Measurements from ENCODE around the gene USP19. TPM values are rescaled to one million over a fixed set of nuclear protein-coding genes. Genes with fewer than 3 reads are reported as not detected.

Gene USP19
- total RNA-seq, 1 experiment from 2014 or later: 66.3 TPM

- no peak overlapping the region for H3T11ph ChIP-seq (ENCODE audit: low read length)
- H2AFZ ChIP-seq (ENCODE audit: low read length): no peak overlapping the region
- peaks cover 9% of the 10 kb centered on the region for H3K23me2 ChIP-seq (ENCODE audit: insufficient read length, low read depth, low read length, poor library complexity, severe bottlenecking)
- no peaks in the 10 kb centered on the region for H3K27me3 ChIP-seq (ENCODE audit: insufficient read depth, low read length)
- H3K79me1 ChIP-seq (ENCODE audit: insufficient read depth, low read depth, low read length, poor library complexity, severe bottlenecking): no peaks in the 10 kb centered on the region
- no peak overlapping the region for H3K9ac ChIP-seq (ENCODE audit: extremely low read depth, insufficient read length, low read length)
- H2BK5ac ChIP-seq (ENCODE audit: insufficient read length, low read length): no peak overlapping the region
- H3K79me2 ChIP-seq (ENCODE audit: insufficient read depth, low read length): no peaks in the 10 kb centered on the region; the same call in 1 of the 2 replicates
- H3K27ac Mint-ChIP-seq: no peak overlapping the region
- no peak overlapping the region for H3K4me2 ChIP-seq (ENCODE audit: insufficient read depth, insufficient read length, low read length)
- no peaks in the 10 kb centered on the region for H4K20me1 ChIP-seq (ENCODE audit: control insufficient read depth, insufficient read depth, insufficient read length)
- H4K5ac ChIP-seq (ENCODE audit: insufficient read length, low read depth, low read length): no peak overlapping the region
- no peak overlapping the region for H3K4ac ChIP-seq (ENCODE audit: low read depth, low read length)
- H3K14ac ChIP-seq (ENCODE audit: insufficient read depth, low read length): no peak overlapping the region
- H3K9me3 Mint-ChIP-seq: no peaks in the 10 kb centered on the region
- H2BK12ac ChIP-seq (ENCODE audit: insufficient read length, low read depth, low read length): no peak overlapping the region
- no CpG with 5 or more reads among the region's 13 CpGs for WGBS (ENCODE audit: extremely low coverage, insufficient read length, low lambda C conversion rate)
- no peak overlapping the region for H3K27ac ChIP-seq (ENCODE audit: insufficient read length, low read depth, low read length)
- H3K18ac ChIP-seq (ENCODE audit: insufficient read length, low read depth, low read length): no peak overlapping the region
- DNase-seq: no peak
- no peak overlapping the region for H4K91ac ChIP-seq (ENCODE audit: insufficient read length, low read depth, low read length)
- H3K56ac ChIP-seq (ENCODE audit: insufficient read length, low read depth, low read length): no peak overlapping the region
- H3K4me1 ChIP-seq (ENCODE audit: insufficient read depth, low read length): peaks cover 3% of the 10 kb centered on the region; the same call in 1 of the 2 replicates
- no peaks in the 10 kb centered on the region for H3K9me3 ChIP-seq (ENCODE audit: control insufficient read depth, low read depth, low read length)
- H3K4me3 Mint-ChIP-seq: no peak overlapping the region
- no peak overlapping the region for H2AK5ac ChIP-seq (ENCODE audit: insufficient read length, low read length)
- H3K4me1 Mint-ChIP-seq: peaks cover 11 to 14% of the 10 kb centered on the region in 2 experiments
- no peak overlapping the region for H2BK120ac ChIP-seq (ENCODE audit: low read depth, low read length, poor library complexity, severe bottlenecking)
- H4K8ac ChIP-seq (replicated peaks; ENCODE audit: insufficient read length, low read depth, low read length): no peak overlapping the region
- no peak overlapping the region for H3K23ac ChIP-seq (ENCODE audit: insufficient read length, low read depth, low read length)
- peaks cover 52 to 74% (median 67%) of the 10 kb centered on the region in 3 experiments for H3K36me3 Mint-ChIP-seq (ENCODE audit: insufficient read depth in 1 of 3, low read depth in 3 of 3)
- TF ChIP-seq, protein P1, sequence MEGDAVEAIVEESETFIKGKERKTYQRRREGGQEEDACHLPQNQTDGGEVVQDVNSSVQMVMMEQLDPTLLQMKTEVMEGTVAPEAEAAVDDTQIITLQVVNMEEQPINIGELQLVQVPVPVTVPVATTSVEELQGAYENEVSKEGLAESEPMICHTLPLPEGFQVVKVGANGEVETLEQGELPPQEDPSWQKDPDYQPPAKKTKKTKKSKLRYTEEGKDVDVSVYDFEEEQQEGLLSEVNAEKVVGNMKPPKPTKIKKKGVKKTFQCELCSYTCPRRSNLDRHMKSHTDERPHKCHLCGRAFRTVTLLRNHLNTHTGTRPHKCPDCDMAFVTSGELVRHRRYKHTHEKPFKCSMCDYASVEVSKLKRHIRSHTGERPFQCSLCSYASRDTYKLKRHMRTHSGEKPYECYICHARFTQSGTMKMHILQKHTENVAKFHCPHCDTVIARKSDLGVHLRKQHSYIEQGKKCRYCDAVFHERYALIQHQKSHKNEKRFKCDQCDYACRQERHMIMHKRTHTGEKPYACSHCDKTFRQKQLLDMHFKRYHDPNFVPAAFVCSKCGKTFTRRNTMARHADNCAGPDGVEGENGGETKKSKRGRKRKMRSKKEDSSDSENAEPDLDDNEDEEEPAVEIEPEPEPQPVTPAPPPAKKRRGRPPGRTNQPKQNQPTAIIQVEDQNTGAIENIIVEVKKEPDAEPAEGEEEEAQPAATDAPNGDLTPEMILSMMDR (conservative IDR thresholded peaks at IDR 0.05): no peak
- no peak overlapping the region for H2BK20ac ChIP-seq (ENCODE audit: low read depth, low read length, poor library complexity, severe bottlenecking)
- H2BK15ac ChIP-seq (ENCODE audit: low read depth, low read length): no peak overlapping the region
- no peaks in the 10 kb centered on the region; the same call in 1 of the 2 replicates for H3K27me3 Mint-ChIP-seq (ENCODE audit: low read depth)
Observed at GRCh38 chr3:49098910-49099630, 21.6 kb downstream of the USP19 start.
